ENCODE results near the gene MCF2L.

DNA sequence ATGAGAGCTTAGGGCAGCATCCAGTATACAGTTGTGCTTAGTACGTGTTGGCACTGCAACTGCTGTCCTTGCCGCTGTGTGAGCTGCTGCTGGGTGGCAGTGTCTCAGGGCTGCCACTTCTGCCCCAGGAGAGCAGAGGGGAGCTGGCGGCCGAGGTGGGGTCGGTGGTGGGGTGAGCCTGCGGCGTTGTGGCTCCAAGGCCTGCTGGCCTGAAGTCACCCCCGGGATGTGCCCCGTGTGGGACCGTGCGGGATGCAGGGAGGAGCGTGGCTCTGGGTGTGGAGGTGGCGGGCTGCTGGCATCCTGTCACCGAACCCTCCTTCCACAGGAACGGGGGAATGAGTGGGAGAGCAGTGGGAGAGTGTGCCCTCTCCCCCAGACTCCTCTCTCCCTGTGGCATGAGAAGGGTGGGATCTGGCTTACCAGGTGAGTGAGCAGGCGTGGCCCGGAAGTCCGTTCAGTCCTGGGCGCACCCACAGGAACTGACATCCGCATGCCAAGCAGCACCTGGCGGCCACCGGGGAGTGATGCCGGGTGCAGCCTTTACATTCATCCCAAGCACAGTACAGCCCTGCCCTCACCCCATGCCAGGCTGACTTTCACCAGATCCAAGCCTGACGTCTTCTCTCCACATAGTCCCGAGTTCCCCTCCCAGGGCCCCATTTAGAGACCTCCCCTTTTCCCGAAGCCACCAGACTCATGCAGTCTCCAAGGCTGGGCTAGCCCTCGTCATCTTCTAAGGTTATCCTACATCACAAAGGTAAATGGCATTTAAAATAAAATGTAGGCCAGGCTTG is 26.6 kb downstream of the MCF2L start:
- TF ChIP-seq EZH2 (IDR thresholded peaks at IDR 0.05), result no peak
- no peak for TF ChIP-seq CTCF (IDR thresholded peaks at IDR 0.05)
